Measurements from ENCODE around the gene CIRBP. TPM values are rescaled to one million over a fixed set of nuclear protein-coding genes. Genes with fewer than 3 reads are reported as not detected.

Gene CIRBP
- total and polyA plus RNA-seq, 2 of the 13 experiments (the other 11 are each of a cell fraction or from before 2014, with no cell fraction given) = 133 to 140 TPM

DNA sequence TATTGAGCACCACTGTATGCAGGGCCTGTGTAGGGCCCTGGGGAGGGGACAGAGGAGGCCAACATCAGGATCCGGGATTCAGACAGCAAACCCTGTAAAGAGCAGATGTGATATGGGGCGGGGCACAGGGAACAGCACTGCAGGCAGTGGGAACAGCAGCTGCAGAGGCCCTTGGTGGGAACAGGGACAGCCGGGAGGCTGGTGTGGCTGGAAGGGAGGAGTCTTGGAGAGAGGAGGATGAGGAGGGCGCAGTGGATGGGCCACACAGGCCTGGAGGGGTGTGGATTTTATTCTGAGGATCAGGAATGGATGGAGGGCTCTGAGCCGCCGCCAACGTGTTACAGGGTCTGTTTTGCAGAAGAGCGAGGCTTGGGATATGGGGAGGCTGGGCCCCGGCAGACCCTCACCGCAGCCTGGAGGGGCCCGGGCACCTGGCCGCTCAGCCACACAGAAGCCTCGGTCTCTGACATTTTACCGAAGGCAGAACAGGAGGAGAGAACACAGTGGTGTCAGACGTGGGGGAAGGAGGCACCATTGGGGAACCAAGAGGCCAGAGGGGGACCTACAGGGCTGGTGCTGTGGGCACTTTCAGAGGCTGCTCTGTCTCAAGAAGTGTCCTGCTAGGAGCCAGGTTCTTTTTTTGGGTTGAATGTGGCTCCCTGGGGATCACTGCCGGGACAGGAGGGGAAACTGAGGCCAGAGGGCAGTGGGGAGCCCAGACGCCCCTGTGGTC is 23.5 kb downstream of the CIRBP start:
- CTCF ChIA-PET (ENCODE audit: low intra/inter-chr PET ratio, low total read pairs) = no interaction called here
- Histone ChIP-seq H3K27ac (ENCODE audit: extremely low read length, insufficient read depth, low read length) (peak overlapping the region; percentile 91), H3K9ac (ENCODE audit: insufficient read depth, low read depth, low read length) (0 out of 2 replicates have a peak overlapping the region, but pooled peaks have one; percentile 76), H3K27me3 (ENCODE audit: control insufficient read depth in 1 of 2, insufficient read depth in 2 of 2, low read length in 2 of 2) (no peaks in the 10 kb centered on the region), H3K4me3 (replicated peaks in 1 of 3; ENCODE audit: insufficient read depth in 1 of 3, low read depth in 2 of 3, low read length in 3 of 3) (peak overlapping the region in 1 of 3 experiments; percentile 75; a peak in 1 of 6 replicates), H3K4me2 (ENCODE audit: low read depth, low read length) (no peak overlapping the region), H3K9me3 (ENCODE audit: low read length) (no peaks in the 10 kb centered on the region), H3K4me1 (ENCODE audit: insufficient read depth, low read length) (peaks cover 54% of the 10 kb centered on the region), H3K36me3 (replicated peaks in 1 of 2; ENCODE audit: control insufficient read depth in 1 of 2, insufficient read depth in 2 of 2, low read length in 2 of 2) (peaks cover 0 to 5% of the 10 kb centered on the region in 2 experiments; a peak in 3 of 5 replicates), H3K79me2 (ENCODE audit: insufficient read depth, low read length) (peaks cover 38% of the 10 kb centered on the region), H2AFZ (ENCODE audit: low read length) (no peak overlapping the region), H4K20me1 (ENCODE audit: insufficient read depth, low read length) (no peaks in the 10 kb centered on the region)
- ATAC-seq (no peak), DNase-seq (ENCODE audit: low spot score) (no peak), FAIRE-seq (no peak)
- no TSS peak for BruUV-seq (replicated peaks)
- peak; percentile 16 for TF ChIP-seq RBM22 (optimal IDR thresholded peaks at IDR 0.05; ENCODE audit: low read length)
- no peak for TF ChIP-seq NR2F1 (CRISPR knock-in tag; IDR thresholded peaks at IDR 0.05)
- TF ChIP-seq ZNF263 (CRISPR knock-in tag; IDR thresholded peaks at IDR 0.05) = peak; percentile 35; the same call in 1 of the 2 replicates
- intact Hi-C loops (cut with micrococcal nuclease; ENCODE audit: unreplicated experiment) = no loop called here
- POLR2A ChIA-PET = no interaction called here
- in situ Hi-C loops (cut with HindIII; ENCODE audit: extremely low pct_ligation_motif_present, low pct_unique_long_range_greater_than_20kb) = no loop called here
- 88% methylated on average over 14 of the region's 17 CpGs for WGBS (ENCODE audit: low lambda C conversion rate)

DNA sequence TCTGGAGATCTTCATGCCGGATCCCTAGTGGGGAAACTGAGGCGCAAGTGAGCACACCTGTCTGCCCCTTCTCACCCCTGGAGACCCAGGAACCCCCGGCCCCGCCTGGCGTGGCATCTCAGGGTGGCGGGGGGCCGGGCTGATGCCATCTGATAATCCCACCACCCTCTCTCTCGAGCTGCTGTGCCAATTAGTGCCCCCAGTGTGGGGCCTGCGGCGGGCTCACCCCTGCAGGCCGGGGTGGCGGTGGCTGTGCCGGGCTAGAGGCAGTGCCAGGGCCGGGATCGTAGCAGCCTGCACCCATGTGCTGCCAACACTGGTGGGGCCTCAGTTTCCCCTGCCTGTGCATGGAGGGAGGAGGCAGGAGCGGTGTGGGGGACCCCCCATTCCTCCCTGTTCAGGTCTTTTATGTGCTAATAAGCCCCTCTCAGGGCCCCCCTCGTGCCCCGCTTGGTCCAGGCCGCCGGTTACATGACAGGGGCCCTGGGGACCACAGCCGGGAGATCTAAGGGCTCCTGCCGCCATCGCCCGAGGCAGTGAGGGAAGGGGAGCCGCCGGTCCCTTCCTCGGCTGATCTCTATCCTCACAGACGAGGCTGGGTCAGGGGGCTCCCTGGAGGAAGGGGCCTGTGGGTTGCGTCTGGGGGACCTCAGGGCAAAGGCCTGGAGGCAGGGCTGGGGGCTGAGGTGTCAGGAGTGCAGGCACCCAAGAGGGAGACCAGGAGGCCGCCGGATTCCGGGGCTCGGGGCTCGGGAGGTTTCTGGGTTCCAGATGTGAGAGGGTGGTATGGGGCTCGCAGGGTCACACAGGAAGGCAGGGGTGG is 24.9 kb downstream of the CIRBP start:
- Histone ChIP-seq H3K9me3 (ENCODE audit: low read length) (no peaks in the 10 kb centered on the region), H3K9ac (ENCODE audit: insufficient read depth, low read depth, low read length) (no peak overlapping the region), H2AFZ (ENCODE audit: low read length) (no peak overlapping the region), H3K27ac (ENCODE audit: extremely low read length, insufficient read depth, low read length) (no peak overlapping the region), H3K79me2 (ENCODE audit: insufficient read depth, low read length) (peaks cover 28% of the 10 kb centered on the region), H3K4me3 (replicated peaks in 1 of 3; ENCODE audit: insufficient read depth in 1 of 3, low read depth in 2 of 3, low read length in 3 of 3) (no peak overlapping the region), H4K20me1 (ENCODE audit: insufficient read depth, low read length) (no peaks in the 10 kb centered on the region), H3K4me2 (ENCODE audit: low read depth, low read length) (no peak overlapping the region), H3K36me3 (replicated peaks in 1 of 2; ENCODE audit: control insufficient read depth in 1 of 2, insufficient read depth in 2 of 2, low read length in 2 of 2) (peaks cover 0 to 5% of the 10 kb centered on the region in 2 experiments; a peak in 3 of 5 replicates), H3K4me1 (ENCODE audit: insufficient read depth, low read length) (peaks cover 40% of the 10 kb centered on the region), H3K27me3 (ENCODE audit: control insufficient read depth in 1 of 2, insufficient read depth in 2 of 2, low read length in 2 of 2) (no peaks in the 10 kb centered on the region)
- intact Hi-C loops (cut with micrococcal nuclease; ENCODE audit: unreplicated experiment) (no loop called here), in situ Hi-C loops (cut with HindIII; ENCODE audit: extremely low pct_ligation_motif_present, low pct_unique_long_range_greater_than_20kb) (no loop called here)
- ATAC-seq = no peak
- ChIA-PET POLR2A (interaction anchor here (0.8 kb wide), 1 partner anchor 10 kb away, joined by 3 read pairs; no protein-coding TSS in a partner anchor), CTCF (ENCODE audit: low intra/inter-chr PET ratio, low total read pairs) (no interaction called here)
- no TSS peak for BruUV-seq (replicated peaks)
- WGBS (ENCODE audit: low lambda C conversion rate) = 97% methylated on average over 23 of the region's 35 CpGs
- no peak for FAIRE-seq
- TF ChIP-seq RBFOX2 (IDR thresholded peaks at IDR 0.05; ENCODE audit: low read depth, low read length) (peak; percentile 32; the same call in 1 of the 2 replicates), MZF1 (CRISPR knock-in tag; IDR thresholded peaks at IDR 0.05; ENCODE audit: borderline replicate concordance) (no peak), HNRNPL (IDR thresholded peaks at IDR 0.05; ENCODE audit: low read depth, low read length) (0 out of 2 replicates have a peak, but pooled peaks have one; percentile 69)
- DNase-seq (ENCODE audit: low spot score) = no peak

All from HepG2 (cell line).